ENCODE data around the gene MYMK. TPM values are rescaled to one million over a fixed set of nuclear protein-coding genes. Genes with fewer than 3 reads are reported as not detected.

The MYMK gene
- polyA plus RNA-seq, 1 donor: 0.13 TPM

DNA sequence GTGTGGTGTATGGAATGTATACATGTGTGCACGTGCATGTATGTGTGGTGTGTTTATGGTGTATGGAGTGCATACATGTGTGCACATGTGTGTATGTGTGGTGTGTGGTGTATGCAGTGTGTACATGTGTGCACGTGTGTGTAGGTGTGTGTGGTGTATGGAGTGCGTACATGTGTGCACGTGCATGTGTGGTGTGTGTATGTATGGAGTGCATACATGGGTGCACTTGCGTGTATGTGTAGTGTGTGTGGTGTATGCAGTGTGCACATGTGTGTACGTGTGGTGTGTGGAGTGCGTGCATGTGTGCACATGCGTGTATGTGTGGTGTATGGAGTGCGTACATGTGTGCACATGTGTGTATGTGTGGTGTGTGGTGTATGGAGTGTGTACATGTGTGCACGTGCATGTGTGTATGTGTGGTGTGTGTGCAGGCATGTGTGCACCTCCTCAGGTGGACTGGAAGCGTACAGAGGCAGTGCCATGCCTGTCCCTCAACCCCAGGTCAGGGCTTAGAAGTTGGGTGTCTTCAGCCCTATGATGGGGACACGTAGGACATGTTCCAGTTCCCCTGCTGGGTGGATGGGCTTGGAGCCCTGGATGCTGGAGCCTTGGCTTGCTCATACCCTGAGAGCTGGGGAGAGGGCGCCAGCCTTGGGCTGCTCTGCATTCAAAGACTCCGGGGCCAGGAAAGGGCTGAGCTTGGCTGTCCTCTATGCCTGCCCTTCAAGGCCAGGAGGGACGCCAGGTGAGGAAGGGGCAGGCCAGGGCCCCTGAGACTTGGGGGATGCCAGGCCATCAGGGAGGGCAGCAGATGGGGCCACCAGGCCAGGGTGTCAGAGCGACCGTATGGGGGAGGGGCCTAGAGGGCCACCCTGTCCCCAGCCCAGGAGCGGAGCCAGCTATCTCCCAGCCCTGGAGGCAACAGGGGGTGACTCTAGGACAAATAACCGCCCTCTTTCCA, 12.2 kb downstream of the MYMK start:
- H3K4me1 ChIP-seq (ENCODE audit: control insufficient read depth, insufficient read depth, low read length): peaks cover 6% of the 10 kb centered on the region
- DNase-seq: no peak
- no peak overlapping the region for H3K27ac ChIP-seq (ENCODE audit: low read length)
- no peak overlapping the region for H3K4me3 ChIP-seq (ENCODE audit: low read length)
- peaks cover 13% of the 10 kb centered on the region for H3K27me3 ChIP-seq (ENCODE audit: control insufficient read depth, insufficient read depth, low read length)
- H3K36me3 ChIP-seq (ENCODE audit: control insufficient read depth, insufficient read depth, low read length): no peaks in the 10 kb centered on the region
- H3K9me3 ChIP-seq (ENCODE audit: control insufficient read depth, low read depth, low read length): peaks cover 4% of the 10 kb centered on the region
- WGBS (ENCODE audit: insufficient coverage, low lambda C conversion rate): no CpG with 5 or more reads among the region's 19 CpGs

DNA sequence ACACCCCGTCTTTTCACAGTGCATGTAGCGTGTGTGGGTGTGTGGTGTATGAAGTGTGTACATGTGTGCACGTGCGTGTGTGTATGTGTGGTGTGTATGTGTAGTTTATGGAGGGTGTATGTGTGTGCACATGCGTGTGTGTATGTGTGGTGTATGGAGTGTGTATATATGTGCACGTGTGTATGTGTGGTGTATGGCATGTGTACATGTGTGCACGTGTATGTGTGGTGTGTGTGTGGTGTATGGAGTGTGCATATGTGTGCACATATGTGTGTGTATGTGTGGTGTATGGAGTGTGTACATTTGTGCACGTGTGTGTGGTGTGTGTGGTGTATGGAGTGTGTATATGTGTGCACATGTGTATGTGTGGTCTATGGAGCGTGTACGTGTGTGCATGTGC, 13.2 kb downstream of the MYMK start:
- H3K4me1 ChIP-seq (ENCODE audit: control insufficient read depth, insufficient read depth, low read length): peaks cover 6% of the 10 kb centered on the region
- peaks cover 4% of the 10 kb centered on the region for H3K9me3 ChIP-seq (ENCODE audit: control insufficient read depth, low read depth, low read length)
- WGBS (ENCODE audit: insufficient coverage, low lambda C conversion rate): 80% methylated on average over 1 of the region's 10 CpGs
- DNase-seq: no peak
- H3K27ac ChIP-seq (ENCODE audit: low read length): no peak overlapping the region
- H3K4me3 ChIP-seq (ENCODE audit: low read length): no peak overlapping the region
- H3K27me3 ChIP-seq (ENCODE audit: control insufficient read depth, insufficient read depth, low read length): peaks cover 13% of the 10 kb centered on the region
- H3K36me3 ChIP-seq (ENCODE audit: control insufficient read depth, insufficient read depth, low read length): no peaks in the 10 kb centered on the region

GRCh38 chr9:133510926-133511505, 13.7 kb downstream of the MYMK start:
- DNase-seq: no peak

DNA sequence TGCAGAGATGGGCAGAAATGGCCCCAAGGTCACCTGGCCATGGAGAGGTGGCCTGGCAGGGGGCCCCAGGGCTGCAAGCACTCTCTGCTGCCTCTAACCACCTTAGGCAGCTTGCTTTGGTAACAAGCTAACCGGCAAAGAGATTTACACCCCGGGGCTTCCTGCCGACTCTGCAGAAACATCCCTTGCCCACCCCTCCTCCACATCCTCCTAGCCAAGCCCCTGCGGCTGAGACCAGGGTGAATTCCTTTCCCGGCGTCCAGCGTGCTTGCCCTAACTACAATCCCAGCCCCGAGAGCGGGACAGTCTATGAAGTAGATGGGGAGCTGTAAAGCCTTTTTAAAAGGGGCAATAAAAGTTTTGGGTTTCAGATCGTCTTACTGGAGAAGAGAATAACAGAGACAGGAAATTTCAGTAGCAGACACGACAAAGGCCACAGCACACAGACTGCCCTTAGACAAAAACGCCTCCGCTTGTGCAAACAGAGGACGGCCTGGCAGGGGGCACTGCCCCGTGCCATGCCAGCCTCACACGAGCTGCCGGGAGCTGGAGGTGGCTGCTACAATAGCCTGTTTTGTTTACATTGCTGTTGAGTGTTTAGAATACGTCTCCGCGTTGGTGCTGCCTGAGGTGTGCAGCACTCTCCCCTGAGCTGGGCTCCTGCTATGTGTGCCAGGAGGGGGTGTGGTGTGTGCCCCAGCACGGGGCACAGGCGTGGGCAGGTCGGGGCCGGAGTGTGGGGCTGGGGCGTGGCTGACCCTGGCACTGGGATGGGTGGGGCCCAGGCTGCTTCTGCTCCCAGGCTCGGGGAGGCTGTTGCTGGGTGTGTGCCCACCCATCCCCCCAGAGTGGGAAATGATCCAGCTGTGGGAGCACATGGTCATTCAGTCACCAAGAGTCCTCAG, 15.3 kb downstream of the MYMK start:
- Histone ChIP-seq H3K4me1 (ENCODE audit: control insufficient read depth, insufficient read depth, low read length) (peaks cover 6% of the 10 kb centered on the region), H3K9me3 (ENCODE audit: control insufficient read depth, low read depth, low read length) (peaks cover 4% of the 10 kb centered on the region), H3K36me3 (ENCODE audit: control insufficient read depth, insufficient read depth, low read length) (no peaks in the 10 kb centered on the region), H3K27ac (ENCODE audit: low read length) (no peak overlapping the region), H3K27me3 (ENCODE audit: control insufficient read depth, insufficient read depth, low read length) (peaks cover 13% of the 10 kb centered on the region), H3K4me3 (ENCODE audit: low read length) (no peak overlapping the region)
- DNase-seq: no peak
- WGBS (ENCODE audit: insufficient coverage, low lambda C conversion rate): no CpG with 5 or more reads among the region's 26 CpGs

More at GRCh38 chr9:133510926-133511505, 13.7 kb downstream of the MYMK start:
- Histone ChIP-seq H3K36me3 (ENCODE audit: control insufficient read depth, insufficient read depth, low read length) (no peaks in the 10 kb centered on the region), H3K27me3 (ENCODE audit: control insufficient read depth, insufficient read depth, low read length) (peaks cover 13% of the 10 kb centered on the region), H3K4me1 (ENCODE audit: control insufficient read depth, insufficient read depth, low read length) (peaks cover 6% of the 10 kb centered on the region), H3K4me3 (ENCODE audit: low read length) (no peak overlapping the region), H3K27ac (ENCODE audit: low read length) (no peak overlapping the region), H3K9me3 (ENCODE audit: control insufficient read depth, low read depth, low read length) (peaks cover 4% of the 10 kb centered on the region)
- WGBS (ENCODE audit: insufficient coverage, low lambda C conversion rate): no CpG with 5 or more reads among the region's 27 CpGs

DNA sequence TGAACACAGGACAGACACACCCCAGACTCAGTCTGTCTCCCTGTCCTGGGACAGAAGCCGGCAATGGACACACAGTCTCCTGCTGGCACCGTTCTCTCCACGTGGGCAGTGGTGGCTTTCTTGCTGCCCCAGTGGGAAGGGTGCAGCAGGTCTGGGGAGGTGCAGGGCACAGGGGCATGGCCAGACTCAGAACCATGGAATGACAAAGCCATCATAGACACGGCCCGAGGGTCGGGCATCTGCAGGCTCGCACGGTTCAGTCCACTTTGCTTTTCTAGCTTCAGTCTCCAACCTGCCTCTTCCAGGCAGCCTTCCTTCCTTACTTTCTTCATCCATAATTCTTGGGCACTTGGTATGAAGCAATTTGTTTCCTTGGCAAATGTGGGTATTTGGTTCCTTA, 16.7 kb downstream of the MYMK start:
- Histone ChIP-seq H3K4me3 (ENCODE audit: low read length) (no peak overlapping the region), H3K36me3 (ENCODE audit: control insufficient read depth, insufficient read depth, low read length) (no peaks in the 10 kb centered on the region), H3K27me3 (ENCODE audit: control insufficient read depth, insufficient read depth, low read length) (peaks cover 16% of the 10 kb centered on the region), H3K4me1 (ENCODE audit: control insufficient read depth, insufficient read depth, low read length) (peaks cover 6% of the 10 kb centered on the region), H3K27ac (ENCODE audit: low read length) (no peak overlapping the region), H3K9me3 (ENCODE audit: control insufficient read depth, low read depth, low read length) (peaks cover 4% of the 10 kb centered on the region)
- no CpG with 5 or more reads among the region's 8 CpGs for WGBS (ENCODE audit: insufficient coverage, low lambda C conversion rate)
- no peak for DNase-seq

DNA sequence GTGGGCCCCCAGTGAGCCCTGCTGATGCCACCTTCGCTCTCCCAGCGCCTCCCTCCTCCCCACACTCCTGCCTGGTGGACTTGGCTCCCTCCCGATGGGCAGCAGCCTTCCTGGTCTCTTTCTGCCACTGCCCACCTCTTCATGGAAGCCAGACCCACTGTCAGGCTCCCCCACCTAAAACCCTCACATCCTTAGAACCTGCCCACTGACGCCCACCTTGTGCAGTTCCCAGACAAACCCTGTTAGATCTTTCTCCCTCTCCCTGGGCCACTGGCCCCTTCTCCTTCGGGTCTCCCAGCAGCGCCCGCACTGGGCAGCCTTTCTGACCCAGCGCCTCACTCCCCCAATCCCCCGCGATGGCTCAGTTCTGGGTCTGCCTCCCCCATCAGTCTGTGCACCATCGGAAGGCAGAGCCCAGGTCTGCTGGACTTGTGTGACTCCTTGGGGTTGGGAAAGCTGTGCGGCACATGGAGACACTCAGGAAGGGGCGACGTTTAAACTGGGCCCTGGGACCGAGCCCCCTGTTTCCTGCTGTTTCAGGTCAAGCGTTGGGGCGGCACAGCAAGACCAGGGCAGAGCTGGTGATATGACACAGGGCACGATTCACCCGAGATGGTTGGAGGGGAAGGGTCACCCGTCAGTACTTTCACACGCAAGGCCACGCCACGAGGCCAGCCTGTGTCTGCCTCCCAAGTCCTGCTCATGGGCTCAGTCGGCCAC, 17.4 kb downstream of the MYMK start:
- Histone ChIP-seq H3K4me1 (ENCODE audit: control insufficient read depth, insufficient read depth, low read length) (peaks cover 6% of the 10 kb centered on the region), H3K4me3 (ENCODE audit: low read length) (no peak overlapping the region), H3K36me3 (ENCODE audit: control insufficient read depth, insufficient read depth, low read length) (no peaks in the 10 kb centered on the region), H3K27ac (ENCODE audit: low read length) (no peak overlapping the region), H3K27me3 (ENCODE audit: control insufficient read depth, insufficient read depth, low read length) (peaks cover 16% of the 10 kb centered on the region), H3K9me3 (ENCODE audit: control insufficient read depth, low read depth, low read length) (peaks cover 4% of the 10 kb centered on the region)
- DNase-seq: no peak
- WGBS (ENCODE audit: insufficient coverage, low lambda C conversion rate): no CpG with 5 or more reads among the region's 24 CpGs

- Histone ChIP-seq H3K9me3 (ENCODE audit: control insufficient read depth, low read depth, low read length) (peaks cover 10% of the 10 kb centered on the region), H3K27ac (ENCODE audit: low read length) (no peak overlapping the region), H3K27me3 (ENCODE audit: control insufficient read depth, insufficient read depth, low read length) (peaks cover 16% of the 10 kb centered on the region), H3K4me3 (ENCODE audit: low read length) (no peak overlapping the region), H3K36me3 (ENCODE audit: control insufficient read depth, insufficient read depth, low read length) (no peaks in the 10 kb centered on the region), H3K4me1 (ENCODE audit: control insufficient read depth, insufficient read depth, low read length) (peaks cover 6% of the 10 kb centered on the region)
- no CpG with 5 or more reads among the region's 18 CpGs for WGBS (ENCODE audit: insufficient coverage, low lambda C conversion rate)
- DNase-seq: no peak
These were observed 18.1 kb downstream of the MYMK start for GRCh38 chr9:133506653-133507038.

DNA sequence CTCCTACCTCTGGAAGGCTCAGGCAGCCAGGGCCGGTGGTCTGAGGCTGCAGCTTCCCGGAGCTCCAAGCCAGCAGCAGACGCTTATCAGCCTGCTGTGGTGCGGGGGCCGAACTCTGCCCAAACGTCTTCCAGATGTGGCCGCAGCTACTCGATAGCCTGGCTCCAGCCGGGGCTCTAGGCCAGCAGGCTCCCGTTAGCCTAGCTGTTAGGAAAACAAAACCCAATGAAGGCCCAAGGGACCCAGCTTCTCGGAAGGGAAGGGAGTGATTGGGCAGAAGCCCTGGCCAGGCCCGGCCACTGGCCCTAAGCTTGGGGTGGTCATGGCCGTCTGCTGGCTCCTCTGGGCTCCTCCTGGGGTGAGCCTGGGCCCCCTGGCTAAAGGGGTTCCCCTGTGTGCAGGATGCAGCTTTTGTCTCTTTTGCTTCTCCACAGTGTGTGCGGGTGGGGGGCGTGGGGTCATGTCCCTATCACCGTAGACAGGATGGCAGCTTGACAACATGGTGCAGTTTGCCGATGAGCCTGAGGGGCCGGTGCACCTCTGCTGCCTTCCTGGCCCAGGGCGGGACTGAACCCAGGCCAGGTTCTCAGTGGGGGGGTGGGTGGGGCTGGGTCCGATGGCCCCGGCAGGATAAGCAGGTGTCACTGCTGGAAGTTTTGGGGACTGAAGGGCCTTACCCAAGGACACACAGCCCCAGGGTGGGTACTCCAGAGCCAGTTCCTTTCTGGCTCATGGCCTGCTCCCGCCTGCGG, 18.7 kb downstream of the MYMK start:
- Histone ChIP-seq H3K36me3 (ENCODE audit: control insufficient read depth, insufficient read depth, low read length) (no peaks in the 10 kb centered on the region), H3K4me3 (ENCODE audit: low read length) (no peak overlapping the region), H3K9me3 (ENCODE audit: control insufficient read depth, low read depth, low read length) (peaks cover 8% of the 10 kb centered on the region), H3K4me1 (ENCODE audit: control insufficient read depth, insufficient read depth, low read length) (peaks cover 6% of the 10 kb centered on the region), H3K27me3 (ENCODE audit: control insufficient read depth, insufficient read depth, low read length) (peaks cover 16% of the 10 kb centered on the region), H3K27ac (ENCODE audit: low read length) (no peak overlapping the region)
- no CpG with 5 or more reads among the region's 23 CpGs for WGBS (ENCODE audit: insufficient coverage, low lambda C conversion rate)
- no peak for DNase-seq

DNA sequence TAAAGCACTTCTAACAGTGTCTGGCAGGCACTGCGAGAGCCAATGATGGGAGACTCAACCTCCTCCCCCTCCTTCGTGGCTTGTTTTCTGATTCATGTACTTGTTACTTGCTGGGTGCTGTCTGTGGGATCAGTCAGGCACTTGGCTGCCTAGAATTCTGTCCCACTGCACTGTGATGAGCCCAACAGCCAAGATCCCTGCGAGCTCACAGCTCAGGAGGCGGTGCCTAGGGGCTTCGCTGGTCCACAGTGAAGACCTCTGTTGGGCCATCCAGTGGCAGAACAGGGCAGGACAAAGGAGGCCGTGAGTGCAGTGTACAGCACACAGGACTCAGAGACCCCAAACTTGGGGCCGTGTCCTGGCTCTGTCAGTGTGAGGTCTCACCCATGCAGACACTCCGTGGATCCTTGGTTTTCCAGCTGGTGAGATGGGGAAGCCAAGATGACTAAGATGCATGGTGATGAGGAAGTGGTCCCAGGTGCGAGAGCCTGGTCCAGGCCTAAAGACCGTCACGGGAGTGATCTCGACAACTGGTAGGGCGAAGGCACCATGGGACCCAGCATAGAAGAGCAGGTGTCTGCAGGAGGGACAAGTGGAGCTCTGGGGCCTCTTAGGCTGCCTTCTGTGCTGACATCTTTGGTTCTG, 19.5 kb downstream of the MYMK start:
- Histone ChIP-seq H3K9me3 (ENCODE audit: control insufficient read depth, low read depth, low read length) (peaks cover 6% of the 10 kb centered on the region), H3K27ac (ENCODE audit: low read length) (no peak overlapping the region), H3K4me1 (ENCODE audit: control insufficient read depth, insufficient read depth, low read length) (peaks cover 6% of the 10 kb centered on the region), H3K4me3 (ENCODE audit: low read length) (no peak overlapping the region), H3K36me3 (ENCODE audit: control insufficient read depth, insufficient read depth, low read length) (no peaks in the 10 kb centered on the region), H3K27me3 (ENCODE audit: control insufficient read depth, insufficient read depth, low read length) (peaks cover 16% of the 10 kb centered on the region)
- no peak for DNase-seq
- WGBS (ENCODE audit: insufficient coverage, low lambda C conversion rate): no CpG with 5 or more reads among the region's 13 CpGs
